Panc1 (cell line): ENCODE data around the gene CDK6. TPM values are rescaled to one million over a fixed set of nuclear protein-coding genes. Genes with fewer than 3 reads are reported as not detected.

Experiments used
- ATAC-seq: fragments of 200-7000 bp; cut with Tn5 transposase; 2 replicates; pipeline ENCODE4 v1.9.1; 2020; ENCODE audit warnings: mild to moderate bottlenecking, moderate library complexity
- BruUV-seq: library from RNA; stranded (reverse); fragments of 400-500 nt; replicated peaks from 2 replicates; lab custom pipeline; 2021; lab: Mats Ljungman, UMichigan
- CTCF ChIA-PET: fragments of 300-600 bp; sonication (Branson Sonifier 250); formaldehyde crosslinking; loops from one replicate; lab custom pipeline; 2022; ENCODE audit warnings: antibody characterized with exemption; lab: Charles Lee
- POLR2A ChIA-PET: fragments of 300-600 bp; sonication (Branson Sonifier 250); formaldehyde crosslinking; loops from one replicate; lab custom pipeline; 2022; ENCODE audit warnings: antibody characterized with exemption; lab: Charles Lee
- DNase-seq: peaks from one replicate; pipeline ENCODE4 v3.0.0-alpha.2; 2010; ENCODE audit warnings: low read depth, low spot score
- H3K27ac ChIP-seq: 2 replicates; pipeline ENCODE4 v1.5.1; 2011; ENCODE audit warnings: mild to moderate bottlenecking, low read length, inconsistent platforms
- H3K27me3 ChIP-seq: fragments of 200-500 bp; sonication (Bioruptor generic); 2 replicates; pipeline ENCODE4 v1.6.0; 2014; ENCODE audit warnings: low read length, inconsistent platforms; ENCODE audit not compliant: control insufficient read depth, insufficient read depth
- H3K36me3 ChIP-seq: fragments of 200-500 bp; sonication (Bioruptor generic); 2 replicates; pipeline ENCODE4 v1.5.1; 2014; ENCODE audit warnings: inconsistent platforms, mild to moderate bottlenecking, low read length, moderate library complexity; ENCODE audit not compliant: control insufficient read depth, insufficient read depth
- H3K4me1 ChIP-seq: 2 replicates; pipeline ENCODE4 v1.5.1; 2011; ENCODE audit warnings: inconsistent platforms, mild to moderate bottlenecking, low read length, moderate library complexity; ENCODE audit not compliant: control insufficient read depth, insufficient read depth
- H3K4me3 ChIP-seq, 2 experiments: 2 replicates each; pipeline ENCODE4 v1.5.1; 2011 to 2012; ENCODE audit warnings: low read depth in 2 of 2, low read length in 2 of 2, mild to moderate bottlenecking in 2 of 2, inconsistent platforms in 1 of 2, moderate library complexity in 1 of 2
- H3K9me3 ChIP-seq: fragments of 200-500 bp; sonication (Bioruptor generic); 2 replicates; pipeline ENCODE4 v1.5.1; 2014; ENCODE audit warnings: low read depth, mild to moderate bottlenecking, inconsistent platforms, low read length, moderate library complexity; ENCODE audit not compliant: control insufficient read depth, insufficient read depth
- CTCF ChIP-seq: fragments of 450-650 bp; IDR thresholded peaks from 2 replicates; pipeline ENCODE4 v1.5.1; 2017; ENCODE audit warnings: mild to moderate bottlenecking
- POLR2AphosphoS5 ChIP-seq: IDR thresholded peaks from 2 replicates; pipeline ENCODE4 v1.6.1; 2012; ENCODE audit warnings: mild to moderate bottlenecking, low read depth, low read length, moderate library complexity
- REST ChIP-seq, 2 experiments: IDR thresholded peaks; 2 replicates each; pipeline ENCODE4 v1.6.1; 2011 to 2012; ENCODE audit warnings: low read depth in 2 of 2, control low read depth in 1 of 2, low read length in 1 of 2, mild to moderate bottlenecking in 1 of 2, moderate library complexity in 1 of 2; ENCODE audit not compliant: insufficient read depth in 1 of 2
- SIN3A ChIP-seq: IDR thresholded peaks from 2 replicates; pipeline ENCODE4 v1.6.1; 2012; ENCODE audit warnings: low read depth, mild to moderate bottlenecking, low read length, moderate library complexity, borderline replicate concordance; ENCODE audit not compliant: insufficient read depth
- TCF7L2 ChIP-seq: IDR thresholded peaks from 2 replicates; pipeline ENCODE4 v1.6.1; 2011; ENCODE audit warnings: mild to moderate bottlenecking, low read depth, low read length, inconsistent platforms
- in situ Hi-C: cut with HindIII; loops from 2 replicates; pipeline ENCODE4 v1.10.0; 2016; ENCODE audit warnings: low sequenced_read_pairs, low pct_unique_long_range_greater_than_20kb
- intact Hi-C: fragments of 100-400 bp; cut with micrococcal nuclease; formaldehyde crosslinking; loops from one replicate; pipeline ENCODE4 v1.10.0; 2022; ENCODE audit not compliant: unreplicated experiment
- total RNA-seq: library from RNA; stranded (reverse); gene quantifications from one replicate; pipeline ENCODE4 v1.2.1, GENCODE V29; 2021; ENCODE audit not compliant: unreplicated experiment

The CDK6 gene
- total RNA-seq, 1 experiment from 2014 or later: 57.4 TPM

- H3K27ac ChIP-seq: peak overlapping the region; percentile 68
- H3K9me3 ChIP-seq: no peaks in the 10 kb centered on the region
- POLR2A ChIA-PET: no interaction called here
- H3K27me3 ChIP-seq: no peaks in the 10 kb centered on the region
- BruUV-seq: no TSS peak
- in situ Hi-C loops (no loop called here), intact Hi-C loops (no loop called here)
- ATAC-seq (peak; percentile 73), DNase-seq (no peak)
- no peak for TF ChIP-seq REST (IDR thresholded peaks at IDR 0.05; ENCODE audit: insufficient read depth in 1 of 2, low read depth in 2 of 2, low read length in 1 of 2)
- no peak for TF ChIP-seq CTCF
- TF ChIP-seq SIN3A: no peak
- no peak for TF ChIP-seq TCF7L2
- TF ChIP-seq POLR2AphosphoS5: no peak
- H3K36me3 ChIP-seq: peaks cover 3% of the 10 kb centered on the region; the same call in 1 of the 2 replicates
- CTCF ChIA-PET: no interaction called here
- no peak overlapping the region for H3K4me3 ChIP-seq
- H3K4me1 ChIP-seq: peaks cover 49% of the 10 kb centered on the region
Observed at GRCh38 chr7:92641921-92642511, 194.4 kb downstream of the CDK6 start.

GRCh38 chr7:92639966-92640365, 196.4 kb downstream of the CDK6 start:
- POLR2A ChIA-PET: no interaction called here
- ATAC-seq (peak; percentile 51; the same call in 1 of the 2 replicates), DNase-seq (no peak)
- Histone ChIP-seq H3K27ac (peak overlapping the region; percentile 64; the same call in 1 of the 2 replicates), H3K4me3 (no peak overlapping the region), H3K4me1 (peaks cover 38% of the 10 kb centered on the region), H3K36me3 (peaks cover 3% of the 10 kb centered on the region; the same call in 1 of the 2 replicates), H3K9me3 (no peaks in the 10 kb centered on the region), H3K27me3 (no peaks in the 10 kb centered on the region)
- no peak for TF ChIP-seq SIN3A
- TF ChIP-seq TCF7L2: no peak
- TF ChIP-seq POLR2AphosphoS5: no peak
- no peak for TF ChIP-seq CTCF
- no peak for TF ChIP-seq REST (IDR thresholded peaks at IDR 0.05; ENCODE audit: insufficient read depth in 1 of 2, low read depth in 2 of 2, low read length in 1 of 2)
- CTCF ChIA-PET: no interaction called here
- intact Hi-C loops: no loop called here
- in situ Hi-C loops: no loop called here
- BruUV-seq: TSS peak; percentile 2
